Measurements from ENCODE around the gene SLC17A9.

Gene SLC17A9

GRCh38 chr20:62982124-62983075, 29.9 kb downstream of the SLC17A9 start:
- TF ChIP-seq CTCF (IDR thresholded peaks at IDR 0.05; ENCODE audit: low read depth, low read length, missing control alignments) = no peak
- H3K4me3 ChIP-seq (ENCODE audit: low read depth, low read length) = no peak overlapping the region
- DNase-seq (ENCODE audit: low read depth) = no peak

- no peak for DNase-seq (ENCODE audit: low read depth)
- H3K4me3 ChIP-seq (ENCODE audit: low read depth, low read length) = no peak overlapping the region
- TF ChIP-seq CTCF (IDR thresholded peaks at IDR 0.05; ENCODE audit: low read depth, low read length, missing control alignments) = no peak
These were observed 30.7 kb downstream of the SLC17A9 start for GRCh38 chr20:62983210-62983609.

GRCh38 chr20:62984666-62985443, 32.3 kb downstream of the SLC17A9 start:
- no peak for DNase-seq (ENCODE audit: low read depth)
- TF ChIP-seq CTCF (IDR thresholded peaks at IDR 0.05; ENCODE audit: low read depth, low read length, missing control alignments) = no peak
- H3K4me3 ChIP-seq (ENCODE audit: low read depth, low read length) = no peak overlapping the region

- DNase-seq (ENCODE audit: low read depth) = no peak
- no peak for TF ChIP-seq CTCF (IDR thresholded peaks at IDR 0.05; ENCODE audit: low read depth, low read length, missing control alignments)
- H3K4me3 ChIP-seq (ENCODE audit: low read depth, low read length) = no peak overlapping the region
These were observed 32.9 kb downstream of the SLC17A9 start for GRCh38 chr20:62985444-62985778.

- no peak for TF ChIP-seq CTCF (IDR thresholded peaks at IDR 0.05; ENCODE audit: low read depth, low read length, missing control alignments)
- DNase-seq (ENCODE audit: low read depth) = no peak
- H3K4me3 ChIP-seq (ENCODE audit: low read depth, low read length) = no peak overlapping the region
These were observed 33.8 kb downstream of the SLC17A9 start for GRCh38 chr20:62986257-62986800.

- no peak for TF ChIP-seq CTCF (IDR thresholded peaks at IDR 0.05; ENCODE audit: low read depth, low read length, missing control alignments)
- H3K4me3 ChIP-seq (ENCODE audit: low read depth, low read length) = no peak overlapping the region
- DNase-seq (ENCODE audit: low read depth) = no peak
These were observed 34.6 kb downstream of the SLC17A9 start for GRCh38 chr20:62987114-62987513.
